ENCODE results near the gene IDH3G. TPM values are rescaled to one million over a fixed set of nuclear protein-coding genes. Genes with fewer than 3 reads are reported as not detected.
"Not testable (repeated sequence)": the region's sequence is repeated elsewhere in the genome, so short reads cannot be mapped to it uniquely, and the experiment has no call there.

Gene IDH3G
- polyA plus RNA-seq, 3 donors, result 115 to 201 (median 130) TPM

DNA sequence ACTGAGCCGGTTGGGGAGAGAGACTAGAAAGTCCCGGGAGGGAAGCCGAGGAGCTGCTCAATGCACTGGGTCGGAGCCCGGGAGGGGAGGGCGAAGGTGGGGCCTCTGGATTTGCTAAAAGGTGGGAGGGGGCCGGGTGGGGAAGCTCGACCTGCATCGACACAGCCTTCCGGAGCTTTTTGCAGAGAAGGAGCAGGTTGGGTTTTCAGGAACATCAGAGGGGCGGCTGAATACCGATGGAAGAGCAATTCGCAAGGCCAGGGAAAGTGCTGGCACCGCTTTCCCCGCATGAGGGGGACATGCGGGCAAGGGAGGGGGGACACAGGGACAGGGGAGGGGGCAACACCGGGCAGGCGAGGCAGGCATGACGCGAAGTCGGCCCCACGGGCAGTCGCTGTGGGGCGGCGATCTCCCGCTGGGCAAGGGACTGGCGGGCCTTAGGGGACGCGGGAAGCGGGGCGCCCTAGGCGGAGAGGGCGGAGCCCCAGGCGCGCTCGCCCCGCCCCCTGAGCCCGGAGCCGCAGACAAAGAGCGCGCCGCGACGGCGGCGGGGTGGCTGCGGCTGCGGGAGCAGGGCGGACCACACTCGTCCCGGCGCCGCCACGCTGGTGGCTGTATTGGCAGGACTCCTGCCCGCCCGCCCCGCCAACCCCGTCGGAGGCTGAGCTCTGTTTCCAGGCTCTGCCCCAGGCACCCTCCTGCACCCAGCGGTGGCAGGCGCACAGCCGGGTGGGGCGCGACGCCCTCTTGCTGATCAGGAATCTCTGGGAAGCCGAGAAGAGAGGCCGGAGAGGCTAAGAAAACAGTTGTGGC lies 24.6 kb upstream of the IDH3G start:
- Histone ChIP-seq H3K36me3 (replicated peaks in 1 of 2; ENCODE audit: control insufficient read depth in 1 of 2, insufficient read depth in 2 of 2, low read length in 2 of 2) (no peaks in the 10 kb centered on the region), H3K9ac (ENCODE audit: insufficient read depth, low read length, poor library complexity, severe bottlenecking) (peak overlapping the region; percentile 8), H3K27ac (ENCODE audit: low read depth in 1 of 2, low read length in 2 of 2) (no peak overlapping the region), H3K4me3 (replicated peaks in 1 of 3; ENCODE audit: low read depth in 2 of 3, low read length in 3 of 3) (peak overlapping the region in 1 of 3 experiments; percentile 54), H3K27me3 (ENCODE audit: control insufficient read depth in 2 of 2, insufficient read depth in 2 of 2, low read length in 2 of 2) (peaks cover 16 to 48% of the 10 kb centered on the region in 2 donors), H3K9me3 (replicated peaks in 1 of 2; ENCODE audit: control insufficient read depth in 1 of 2, insufficient read depth in 1 of 2, low read length in 2 of 2) (peaks cover 0 to 5% of the 10 kb centered on the region in 2 donors), H3K4me1 (ENCODE audit: control insufficient read depth in 1 of 2, insufficient read depth in 2 of 2, low read length in 2 of 2) (peaks cover 3 to 10% of the 10 kb centered on the region in 2 donors), H2AFZ (ENCODE audit: insufficient read depth, low read depth, low read length, poor library complexity, severe bottlenecking) (peak overlapping the region; percentile 61), H4K20me1 (ENCODE audit: insufficient read depth, low read length) (no peaks in the 10 kb centered on the region), H3K4me2 (replicated peaks; ENCODE audit: extremely low read depth, low read length, poor library complexity, severe bottlenecking) (peak overlapping the region; percentile 64), H3K79me2 (ENCODE audit: insufficient read depth, low read length) (no peaks in the 10 kb centered on the region)
- under 1% methylated on average over 51 of the region's 67 CpGs for WGBS (ENCODE audit: insufficient coverage)
- TF ChIP-seq, protein P1, sequence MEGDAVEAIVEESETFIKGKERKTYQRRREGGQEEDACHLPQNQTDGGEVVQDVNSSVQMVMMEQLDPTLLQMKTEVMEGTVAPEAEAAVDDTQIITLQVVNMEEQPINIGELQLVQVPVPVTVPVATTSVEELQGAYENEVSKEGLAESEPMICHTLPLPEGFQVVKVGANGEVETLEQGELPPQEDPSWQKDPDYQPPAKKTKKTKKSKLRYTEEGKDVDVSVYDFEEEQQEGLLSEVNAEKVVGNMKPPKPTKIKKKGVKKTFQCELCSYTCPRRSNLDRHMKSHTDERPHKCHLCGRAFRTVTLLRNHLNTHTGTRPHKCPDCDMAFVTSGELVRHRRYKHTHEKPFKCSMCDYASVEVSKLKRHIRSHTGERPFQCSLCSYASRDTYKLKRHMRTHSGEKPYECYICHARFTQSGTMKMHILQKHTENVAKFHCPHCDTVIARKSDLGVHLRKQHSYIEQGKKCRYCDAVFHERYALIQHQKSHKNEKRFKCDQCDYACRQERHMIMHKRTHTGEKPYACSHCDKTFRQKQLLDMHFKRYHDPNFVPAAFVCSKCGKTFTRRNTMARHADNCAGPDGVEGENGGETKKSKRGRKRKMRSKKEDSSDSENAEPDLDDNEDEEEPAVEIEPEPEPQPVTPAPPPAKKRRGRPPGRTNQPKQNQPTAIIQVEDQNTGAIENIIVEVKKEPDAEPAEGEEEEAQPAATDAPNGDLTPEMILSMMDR (IDR thresholded peaks at IDR 0.05), result no peak
- H3K27me3 Mint-ChIP-seq (ENCODE audit: low read depth in 3 of 3), result peaks cover 34 to 80% (median 77%) of the 10 kb centered on the region in 3 donors
- intact Hi-C loops (cut with micrococcal nuclease), result no loop called here
- peaks cover 0 to 13% (median 0%) of the 10 kb centered on the region in 7 donors for H3K9me3 Mint-ChIP-seq
- peaks cover 15% of the 10 kb centered on the region for H3K4me1 Mint-ChIP-seq
- H3K27ac Mint-ChIP-seq, result no peak overlapping the region
- DNase-seq, result peak in 2 of 3 donors; percentile 9 to 16
- peak overlapping the region; percentile 45 to 76 for H3K4me3 Mint-ChIP-seq
- no peaks in the 10 kb centered on the region for H3K36me3 Mint-ChIP-seq

- H2AFZ ChIP-seq (ENCODE audit: insufficient read depth, low read depth, low read length, poor library complexity, severe bottlenecking); H3K4me2 ChIP-seq (replicated peaks; ENCODE audit: extremely low read depth, low read length, poor library complexity, severe bottlenecking); H3K27ac ChIP-seq (ENCODE audit: low read depth in 1 of 2, low read length in 2 of 2); H3K27ac Mint-ChIP-seq; H4K20me1 ChIP-seq (ENCODE audit: insufficient read depth, low read length); H3K9me3 ChIP-seq (replicated peaks in 1 of 2; ENCODE audit: control insufficient read depth in 1 of 2, insufficient read depth in 1 of 2, low read length in 2 of 2); intact Hi-C loops (cut with micrococcal nuclease); H3K9ac ChIP-seq (ENCODE audit: insufficient read depth, low read length, poor library complexity, severe bottlenecking); DNase-seq; H3K36me3 Mint-ChIP-seq; H3K36me3 ChIP-seq (replicated peaks in 1 of 2; ENCODE audit: control insufficient read depth in 1 of 2, insufficient read depth in 2 of 2, low read length in 2 of 2); H3K79me2 ChIP-seq (ENCODE audit: insufficient read depth, low read length); H3K4me3 ChIP-seq (replicated peaks in 1 of 3; ENCODE audit: low read depth in 2 of 3, low read length in 3 of 3): not testable (repeated sequence)
- no CpG with 5 or more reads among the region's 9 CpGs for WGBS (ENCODE audit: insufficient coverage)
- Mint-ChIP-seq H3K27me3 (ENCODE audit: low read depth in 3 of 3) (peaks cover 31 to 78% (median 77%) of the 10 kb centered on the region in 3 donors), H3K4me1 (peaks cover 15% of the 10 kb centered on the region), H3K4me3 (peak overlapping the region in 1 of 2 donors; percentile 71), H3K9me3 (peaks cover 0 to 13% (median 0%) of the 10 kb centered on the region in 7 donors)
- peaks cover 3 to 10% of the 10 kb centered on the region in 2 donors for H3K4me1 ChIP-seq (ENCODE audit: control insufficient read depth in 1 of 2, insufficient read depth in 2 of 2, low read length in 2 of 2)
- peaks cover 15 to 44% of the 10 kb centered on the region in 2 donors for H3K27me3 ChIP-seq (ENCODE audit: control insufficient read depth in 2 of 2, insufficient read depth in 2 of 2, low read length in 2 of 2)
Observed at GRCh38 chrX:153818064-153818463, 23.9 kb upstream of the IDH3G start.
